MG63 (cell line): ENCODE data around the gene IDH3A. TPM values are rescaled to one million over a fixed set of nuclear protein-coding genes. Genes with fewer than 3 reads are reported as not detected.

ENCODE experiments used
- DNase-seq: peaks from one replicate; pipeline ENCODE4 v3.0.0-alpha.2; 2020
- H3K27me3 ChIP-seq: fragments of 250-450 bp; sonication (Bioruptor Pico); 2 replicates; pipeline ENCODE4 v1.5.1; 2020; ENCODE audit warnings: mild to moderate bottlenecking, moderate library complexity
- H3K36me3 ChIP-seq: fragments of 250-450 bp; sonication (Bioruptor Pico); 2 replicates; pipeline ENCODE4 v1.5.1; 2020; ENCODE audit warnings: mild to moderate bottlenecking, moderate library complexity
- H3K4me3 ChIP-seq: fragments of 250-450 bp; sonication (Bioruptor Pico); 2 replicates; pipeline ENCODE4 v1.5.1; 2020; ENCODE audit warnings: mild to moderate bottlenecking, moderate library complexity
- H3K9me3 ChIP-seq: fragments of 250-450 bp; sonication (Bioruptor Pico); 2 replicates; pipeline ENCODE4 v1.5.1; 2020; ENCODE audit warnings: mild to moderate bottlenecking, moderate library complexity
- total RNA-seq: library from RNA; depleted of rRNA; stranded (reverse); fragments of >200 nt; shearing (Covaris generic); gene quantifications from 2 replicates; pipeline ENCODE4 v1.2.3, GENCODE V29; 2014; ENCODE audit warnings: low replicate concordance; rRNA removed

The IDH3A gene
- total RNA-seq, 1 experiment from 2014 or later = 67.3 TPM

DNA sequence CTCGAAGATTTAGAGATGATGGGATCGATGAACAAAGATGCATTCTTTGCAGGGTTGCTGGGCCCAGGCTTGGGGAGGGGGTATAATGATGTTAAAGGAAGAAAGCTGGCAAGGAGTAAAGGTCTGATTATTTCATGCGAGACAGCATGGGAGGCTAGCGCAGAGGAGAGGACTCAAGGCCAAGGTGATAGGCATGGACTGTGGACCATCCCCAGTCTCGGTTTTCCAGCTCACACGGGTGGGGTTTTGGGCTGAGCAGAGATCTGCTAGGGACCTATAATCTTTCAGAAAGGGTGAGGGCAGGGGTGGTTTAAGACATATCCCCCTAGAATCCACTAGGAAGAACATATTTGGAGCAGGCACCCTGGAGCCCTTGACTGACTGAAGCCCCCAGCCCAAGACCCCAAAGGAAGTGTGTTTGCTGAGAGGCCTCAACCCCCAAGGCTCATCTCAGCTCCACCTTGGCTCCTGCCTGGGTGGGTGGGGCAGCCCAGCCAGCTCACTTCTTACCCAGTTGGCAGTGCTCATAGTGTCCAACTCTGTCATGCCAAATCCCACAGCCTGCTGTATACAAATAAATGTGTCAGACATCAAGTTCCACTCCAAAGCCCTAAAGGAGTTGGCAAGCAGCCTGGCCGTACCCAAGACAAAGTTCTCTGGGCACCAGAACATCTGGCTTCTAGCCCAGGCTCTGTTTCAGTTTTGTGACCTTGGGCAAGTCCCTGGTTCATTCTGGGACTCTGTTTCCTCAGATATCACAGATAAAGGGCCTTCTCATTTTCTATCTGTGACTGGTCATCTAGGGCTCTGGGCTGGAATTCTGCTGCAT lies 67.3 kb downstream of the IDH3A start:
- Histone ChIP-seq H3K36me3 (no peaks in the 10 kb centered on the region), H3K9me3 (no peaks in the 10 kb centered on the region), H3K4me3 (no peak overlapping the region), H3K27me3 (no peaks in the 10 kb centered on the region)
- peak; percentile 96 for DNase-seq

DNA sequence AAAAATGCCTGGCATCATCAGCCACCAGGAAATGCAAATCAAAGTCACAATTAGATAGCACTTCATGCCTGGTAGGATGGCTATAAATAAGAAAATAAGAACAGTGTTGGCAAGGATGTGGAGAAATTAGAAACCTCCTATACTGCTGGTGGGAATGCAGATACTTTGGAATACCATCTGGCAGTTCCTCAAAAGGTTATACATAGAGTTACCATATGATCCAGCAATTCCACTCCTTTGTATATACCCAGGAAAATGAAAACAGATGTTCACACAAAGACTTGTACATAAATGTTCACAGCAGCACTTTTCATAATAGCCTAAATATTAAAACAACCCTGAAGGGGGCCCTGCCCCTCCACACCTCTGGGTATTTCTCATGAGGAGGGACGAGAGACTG lies 71.6 kb downstream of the IDH3A start:
- peaks cover 4% of the 10 kb centered on the region; the same call in 1 of the 2 replicates for H3K9me3 ChIP-seq
- no peak for DNase-seq
- no peaks in the 10 kb centered on the region for H3K27me3 ChIP-seq
- H3K36me3 ChIP-seq = no peaks in the 10 kb centered on the region
- no peak overlapping the region for H3K4me3 ChIP-seq

Other genes starting within 250 kb of the IDH3A start
- 30.6 and 31.4 TPM in 2 replicates for gene TBC1D2B, start 71.7 kb upstream of the IDH3A start, total RNA-seq
- not detected in 2 replicates for gene SH2D7, start 56.8 kb upstream of the IDH3A start, total RNA-seq
- 4.0 and 8.0 TPM in 2 replicates for gene CIB2, start 17.9 kb upstream of the IDH3A start, total RNA-seq
- not detected in 2 replicates for gene ACSBG1, start 85.2 kb downstream of the IDH3A start, total RNA-seq
- gene DNAJA4, start 115.2 kb downstream of the IDH3A start, total RNA-seq = not detected in 2 replicates
- gene SKIC8, start 150.2 kb downstream of the IDH3A start, total RNA-seq = 188 and 259 TPM in 2 replicates
- gene CRABP1, start 191.0 kb downstream of the IDH3A start, total RNA-seq = not detected in 2 replicates